HCT116 (cell line): ENCODE results near the gene FAM168B. TPM values are rescaled to one million over a fixed set of nuclear protein-coding genes. Genes with fewer than 3 reads are reported as not detected.

Source experiments
- ATAC-seq: fragments of 200-7000 bp; cut with Tn5 transposase; 2 replicates; pipeline ENCODE4 v1.9.1; 2020; ENCODE audit warnings: mild to moderate bottlenecking, moderate library complexity
- BruUV-seq: library from RNA; stranded (reverse); fragments of 400-500 nt; replicated peaks from 2 replicates; lab custom pipeline; 2021; lab: Mats Ljungman, UMichigan
- CTCF ChIA-PET: fragments of 300-600 bp; sonication (Branson Sonifier 250); formaldehyde crosslinking; loops from one replicate; lab custom pipeline; 2021; ENCODE audit warnings: antibody characterized with exemption; lab: Charles Lee
- POLR2A ChIA-PET: fragments of 300-600, 350-600 bp; sonication (Branson Sonifier 250); formaldehyde crosslinking; loops from one replicate; lab custom pipeline; 2021; ENCODE audit warnings: antibody characterized with exemption; lab: Charles Lee
- RAD21 ChIA-PET, 2 experiments: fragments of 300-600 bp; sonication (Branson Sonifier 250); formaldehyde crosslinking; loops; one replicate each; lab custom pipeline; 2023; ENCODE audit warnings: low total read pairs in 2 of 2; ENCODE audit not compliant: uncharacterized antibody in 2 of 2, unreplicated experiment in 2 of 2, low non-redundant PET in 1 of 2; lab: Charles Lee
- DNase-seq: peaks from one replicate; pipeline ENCODE4 v3.0.0-alpha.2; 2010; ENCODE audit warnings: low read depth, low spot score
- H2AFZ ChIP-seq: fragments of 200-600 bp; shearing (Covaris generic), sonication (generic); 2 replicates; pipeline ENCODE4 v1.6.1; 2017; ENCODE audit warnings: low read depth, mixed run types, mixed read lengths, antibody characterized with exemption, low read length; ENCODE audit not compliant: poor library complexity, severe bottlenecking
- H3K27ac ChIP-seq: 2 replicates; pipeline ENCODE4 v1.5.1; 2012; ENCODE audit warnings: low read depth, low read length
- H3K27me3 ChIP-seq: fragments of 200-600 bp; sonication (generic); 2 replicates; pipeline ENCODE4 v1.6.1; 2016; ENCODE audit warnings: mixed run types, low read length, mixed read lengths; ENCODE audit not compliant: insufficient read depth
- H3K36me3 ChIP-seq, 2 experiments: fragments of 200-500 bp in 1 of 2; fragments of 200-600 bp in 1 of 2; sonication (Bioruptor generic) in 1 of 2; sonication (generic) in 1 of 2; 2 replicates each; pipeline versions ENCODE4 v1.5.1 to v1.6.1; 2014 to 2016; ENCODE audit warnings: low read length in 2 of 2, inconsistent platforms in 1 of 2, mixed read lengths in 1 of 2, mixed run types in 1 of 2; ENCODE audit not compliant: insufficient read depth in 2 of 2, control insufficient read depth in 1 of 2
- H3K4me1 ChIP-seq, 2 experiments: fragments of 200-600 bp in 1 of 2; sonication (generic) in 1 of 2; 2 replicates each; pipeline versions ENCODE4 v1.5.1 to v1.6.1; 2012 to 2017; ENCODE audit warnings: low read length in 2 of 2, inconsistent platforms in 1 of 2, mild to moderate bottlenecking in 1 of 2, mixed read lengths in 1 of 2, mixed run types in 1 of 2, moderate library complexity in 1 of 2; ENCODE audit not compliant: insufficient read depth in 2 of 2, control insufficient read depth in 1 of 2
- H3K4me2 ChIP-seq: fragments of 200-600 bp; sonication (generic); 2 replicates; pipeline ENCODE4 v1.6.1; 2017; ENCODE audit warnings: mixed run types, low read length, mixed read lengths
- H3K4me3 ChIP-seq, 2 experiments: fragments of 200-600 bp in 1 of 2; sonication (generic) in 1 of 2; replicated peaks in 1 of 2; 2 replicates each; pipeline ENCODE4 v1.5.1; 2011 to 2016; ENCODE audit warnings: low read length in 2 of 2, control low read depth in 1 of 2, low read depth in 1 of 2, mild to moderate bottlenecking in 1 of 2, mixed read lengths in 1 of 2, mixed run types in 1 of 2
- H3K79me2 ChIP-seq: fragments of 200-600 bp; sonication (generic); 2 replicates; pipeline ENCODE4 v1.6.1; 2017; ENCODE audit warnings: mild to moderate bottlenecking, mixed run types, low read length, moderate library complexity, mixed read lengths; ENCODE audit not compliant: insufficient read depth
- H3K9ac ChIP-seq: fragments of 200-600 bp; sonication (generic); 2 replicates; pipeline ENCODE4 v1.6.1; 2016; ENCODE audit warnings: low read length, mixed read lengths
- H3K9me2 ChIP-seq: fragments of 200-600 bp; sonication (generic), shearing (Covaris generic); 2 replicates; pipeline ENCODE4 v1.6.1; 2017; ENCODE audit warnings: mixed run types, mild to moderate bottlenecking, moderate library complexity; ENCODE audit not compliant: insufficient read depth
- H3K9me3 ChIP-seq, 2 experiments: fragments of 200-500 bp in 1 of 2; fragments of 200-600 bp in 1 of 2; sonication (Bioruptor generic) in 1 of 2; sonication (generic) in 1 of 2; 2 replicates each; pipeline ENCODE4 v1.6.1; 2014 to 2017; ENCODE audit warnings: low read length in 2 of 2, mixed read lengths in 2 of 2, inconsistent platforms in 1 of 2, low read depth in 1 of 2, mild to moderate bottlenecking in 1 of 2, mixed run types in 1 of 2, moderate library complexity in 1 of 2; ENCODE audit not compliant: control insufficient read depth in 1 of 2, insufficient read depth in 1 of 2
- H4K20me1 ChIP-seq: fragments of 200-600 bp; sonication (generic), shearing (Covaris generic); 2 replicates; pipeline ENCODE4 v1.6.1; 2017; ENCODE audit warnings: mixed run types, mild to moderate bottlenecking, moderate library complexity; ENCODE audit not compliant: insufficient read depth
- ATF3 ChIP-seq: IDR thresholded peaks from 2 replicates; pipeline ENCODE4 v1.6.1; 2012
- CBX3 ChIP-seq: IDR thresholded peaks from 2 replicates; pipeline ENCODE4 v1.6.1; 2012; ENCODE audit warnings: low read depth
- CTCF ChIP-seq, 3 experiments: fragments of 200-600 bp in 1 of 3; sonication (generic) in 1 of 3; IDR thresholded peaks in 2 of 3; conservative IDR thresholded peaks in 1 of 3; 2 replicates each; pipeline ENCODE4 v1.5.1; 2012 to 2017; ENCODE audit warnings: low read depth in 2 of 3, low read length in 2 of 3, antibody characterized with exemption in 1 of 3, borderline replicate concordance in 1 of 3, control low read depth in 1 of 3, mild to moderate bottlenecking in 1 of 3, mixed read lengths in 1 of 3, mixed run types in 1 of 3, moderate library complexity in 1 of 3; ENCODE audit not compliant: insufficient read depth in 1 of 3
- EGR1 ChIP-seq: IDR thresholded peaks from 2 replicates; pipeline ENCODE4 v1.6.1; 2012; ENCODE audit warnings: low read depth
- ELF1 ChIP-seq: IDR thresholded peaks from 2 replicates; pipeline ENCODE4 v1.6.1; 2012; ENCODE audit warnings: low read depth, borderline replicate concordance
- FOSL1 ChIP-seq: IDR thresholded peaks from 2 replicates; pipeline ENCODE4 v1.6.1; 2012; ENCODE audit warnings: low read depth
- JUND ChIP-seq: IDR thresholded peaks from 2 replicates; pipeline ENCODE4 v1.6.1; 2012
- POLR2A ChIP-seq: IDR thresholded peaks from 2 replicates; pipeline ENCODE4 v1.7.0; 2011; ENCODE audit warnings: borderline replicate concordance; ENCODE audit not compliant: insufficient read depth, insufficient read length; ENCODE audit errors: extremely low read depth
- POLR2AphosphoS5 ChIP-seq: IDR thresholded peaks from 2 replicates; pipeline ENCODE4 v1.6.1; 2011; ENCODE audit warnings: mild to moderate bottlenecking, low read depth, low read length, moderate library complexity
- RAD21 ChIP-seq: IDR thresholded peaks from 2 replicates; pipeline ENCODE4 v1.6.1; 2012; ENCODE audit warnings: low read depth, mild to moderate bottlenecking
- REST ChIP-seq: IDR thresholded peaks from 2 replicates; pipeline ENCODE4 v1.6.1; 2012; ENCODE audit warnings: low read depth
- SP1 ChIP-seq: IDR thresholded peaks from 2 replicates; pipeline ENCODE4 v1.6.1; 2012; ENCODE audit warnings: low read depth
- SRF ChIP-seq: IDR thresholded peaks from 2 replicates; pipeline ENCODE4 v1.6.1; 2012; ENCODE audit warnings: low read depth
- YY1 ChIP-seq: IDR thresholded peaks from 2 replicates; pipeline ENCODE4 v1.6.1; 2011; ENCODE audit warnings: low read length, low read depth, moderate library complexity, mild to moderate bottlenecking; ENCODE audit not compliant: insufficient replicate concordance; ENCODE audit errors: extremely low read depth
- ZFX ChIP-seq: fragments of 450-650 bp; IDR thresholded peaks from 2 replicates; pipeline ENCODE4 v1.6.1; 2017
- ZNF274 ChIP-seq: fragments of 200-500 bp; sonication (Bioruptor generic); IDR thresholded peaks from 2 replicates; pipeline ENCODE4 v1.6.1; 2014; ENCODE audit warnings: mild to moderate bottlenecking, low read depth, low read length, inconsistent platforms
- intact Hi-C: fragments of 100-400 bp; cut with micrococcal nuclease; formaldehyde crosslinking; loops from 2 replicates; pipeline ENCODE4 v1.10.0; 2022
- total RNA-seq: library from RNA; stranded (reverse); gene quantifications from one replicate; pipeline ENCODE4 v1.2.1, GENCODE V29; 2021; ENCODE audit not compliant: unreplicated experiment

The FAM168B gene
- total RNA-seq, 1 experiment from 2014 or later: 94.5 TPM

GRCh38 chr2:131039908-131040660, 53.2 kb downstream of the FAM168B start:
- H3K27ac ChIP-seq: no peak overlapping the region
- no peaks in the 10 kb centered on the region for H3K9me3 ChIP-seq
- H3K79me2 ChIP-seq: no peaks in the 10 kb centered on the region
- no peak overlapping the region for H2AFZ ChIP-seq
- H3K9ac ChIP-seq: no peak overlapping the region
- no peak for ATAC-seq
- no peak overlapping the region for H3K4me2 ChIP-seq
- intact Hi-C loops: no loop called here
- peaks cover 0 to 2% of the 10 kb centered on the region in 2 experiments; a peak in 1 of 4 replicates for H3K36me3 ChIP-seq
- H3K4me3 ChIP-seq: no peak overlapping the region
- no TSS peak for BruUV-seq
- ChIA-PET POLR2A (no interaction called here), RAD21 (no interaction called here), CTCF (no interaction called here)
- no peaks in the 10 kb centered on the region for H4K20me1 ChIP-seq
- 0 out of 4 replicates have a peak, but pooled peaks cover 0 to 5% of the 10 kb centered on the region in 2 experiments for H3K4me1 ChIP-seq
- no peaks in the 10 kb centered on the region for H3K27me3 ChIP-seq
- no peak for TF ChIP-seq RAD21
- H3K9me2 ChIP-seq: no peaks in the 10 kb centered on the region
- DNase-seq: no peak

- DNase-seq (no peak), ATAC-seq (no peak)
- no TSS peak for BruUV-seq
- intact Hi-C loops: no loop called here
- POLR2A ChIA-PET: no interaction called here
- H2AFZ ChIP-seq: no peak overlapping the region
- 0 out of 4 replicates have a peak, but pooled peaks cover 0 to 5% of the 10 kb centered on the region in 2 experiments for H3K4me1 ChIP-seq
- no peak overlapping the region for H3K4me3 ChIP-seq
- H3K9ac ChIP-seq: no peak overlapping the region
- no peaks in the 10 kb centered on the region for H3K79me2 ChIP-seq
- H3K36me3 ChIP-seq: peaks cover 0 to 2% of the 10 kb centered on the region in 2 experiments; a peak in 1 of 4 replicates
- no peak overlapping the region for H3K4me2 ChIP-seq
- H3K9me3 ChIP-seq: no peaks in the 10 kb centered on the region
- no peak overlapping the region for H3K27ac ChIP-seq
- no peaks in the 10 kb centered on the region for H3K9me2 ChIP-seq
- CTCF ChIA-PET: no interaction called here
- H4K20me1 ChIP-seq: no peaks in the 10 kb centered on the region
- no peaks in the 10 kb centered on the region for H3K27me3 ChIP-seq
- RAD21 ChIA-PET: no interaction called here
- no peak for TF ChIP-seq CTCF (IDR thresholded peaks at IDR 0.05 in 2 of 3, conservative IDR thresholded peaks at IDR 0.05 in 1 of 3; ENCODE audit: borderline replicate concordance in 1 of 3, insufficient read depth in 1 of 3, low read depth in 2 of 3, low read length in 2 of 3)
- TF ChIP-seq POLR2A: no peak
- no peak for TF ChIP-seq CBX3
- TF ChIP-seq SRF: no peak
- no peak for TF ChIP-seq POLR2AphosphoS5
- TF ChIP-seq ELF1: no peak
- TF ChIP-seq EGR1: no peak
- TF ChIP-seq ATF3: no peak
- TF ChIP-seq JUND: no peak
- no peak for TF ChIP-seq ZNF274
- no peak for TF ChIP-seq REST
- TF ChIP-seq FOSL1: no peak
- no peak for TF ChIP-seq ZFX
- no peak for TF ChIP-seq SP1
- TF ChIP-seq YY1: no peak
Measured at GRCh38 chr2:131039535-131039907, 53.7 kb downstream of the FAM168B start.
